Vagina (tissue), 2 donors: Measurements from ENCODE around the gene IFRD1.

Experiments
- POLR2A ChIP-seq, 2 donors: fragments of 450-650 bp; IDR thresholded peaks; one replicate each; pipeline ENCODE4 v1.6.1; 2017; ENCODE audit warnings: antibody characterized with exemption in 2 of 2, mild to moderate bottlenecking in 2 of 2, moderate library complexity in 2 of 2
- POLR2AphosphoS5 ChIP-seq, 2 donors: sonication (generic); formaldehyde crosslinking; IDR thresholded peaks; one replicate each; pipeline ENCODE4 v1.9.0; 2017; ENCODE audit warnings: antibody characterized with exemption in 2 of 2, mild to moderate bottlenecking in 2 of 2, low read depth in 1 of 2; ENCODE audit not compliant: insufficient read depth in 1 of 2
- TF ChIP-seq, protein P1 (sequence below), 3 experiments: fragments of 450-650 bp in 2 of 3; fragments of 200-600 bp in 1 of 3; sonication (generic) in 1 of 3; IDR thresholded peaks; one replicate each; pipeline ENCODE4 v1.5.1; 2017 to 2019; ENCODE audit warnings: antibody characterized with exemption in 3 of 3, mild to moderate bottlenecking in 2 of 3, moderate library complexity in 2 of 3

DNA sequence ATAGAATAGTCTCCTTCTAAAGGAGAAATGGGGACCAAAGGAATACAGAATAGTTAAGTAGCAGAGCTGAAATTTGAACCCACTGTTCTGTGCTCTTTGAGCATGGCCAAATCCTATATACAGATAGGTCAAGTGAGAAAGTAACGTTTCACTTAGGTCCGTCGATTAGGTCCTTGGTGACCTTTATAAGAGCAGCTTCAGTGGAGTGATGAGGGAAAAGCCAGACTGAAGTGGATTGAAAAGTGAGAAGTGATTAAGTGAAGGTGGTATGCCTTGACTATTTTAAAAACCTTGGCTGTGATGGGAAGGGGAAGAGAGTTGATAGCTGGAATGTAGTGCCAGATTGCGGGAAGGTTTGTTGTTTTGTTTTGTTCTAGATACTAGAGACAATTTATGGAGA lies 19.9 kb downstream of the IFRD1 start:
- TF ChIP-seq, protein P1, sequence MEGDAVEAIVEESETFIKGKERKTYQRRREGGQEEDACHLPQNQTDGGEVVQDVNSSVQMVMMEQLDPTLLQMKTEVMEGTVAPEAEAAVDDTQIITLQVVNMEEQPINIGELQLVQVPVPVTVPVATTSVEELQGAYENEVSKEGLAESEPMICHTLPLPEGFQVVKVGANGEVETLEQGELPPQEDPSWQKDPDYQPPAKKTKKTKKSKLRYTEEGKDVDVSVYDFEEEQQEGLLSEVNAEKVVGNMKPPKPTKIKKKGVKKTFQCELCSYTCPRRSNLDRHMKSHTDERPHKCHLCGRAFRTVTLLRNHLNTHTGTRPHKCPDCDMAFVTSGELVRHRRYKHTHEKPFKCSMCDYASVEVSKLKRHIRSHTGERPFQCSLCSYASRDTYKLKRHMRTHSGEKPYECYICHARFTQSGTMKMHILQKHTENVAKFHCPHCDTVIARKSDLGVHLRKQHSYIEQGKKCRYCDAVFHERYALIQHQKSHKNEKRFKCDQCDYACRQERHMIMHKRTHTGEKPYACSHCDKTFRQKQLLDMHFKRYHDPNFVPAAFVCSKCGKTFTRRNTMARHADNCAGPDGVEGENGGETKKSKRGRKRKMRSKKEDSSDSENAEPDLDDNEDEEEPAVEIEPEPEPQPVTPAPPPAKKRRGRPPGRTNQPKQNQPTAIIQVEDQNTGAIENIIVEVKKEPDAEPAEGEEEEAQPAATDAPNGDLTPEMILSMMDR (IDR thresholded peaks at IDR 0.05), result no peak
- TF ChIP-seq POLR2A (IDR thresholded peaks at IDR 0.05) (no peak), POLR2AphosphoS5 (IDR thresholded peaks at IDR 0.05; ENCODE audit: insufficient read depth in 1 of 2, low read depth in 1 of 2) (no peak)
